Uterus (tissue), 4 donors: ENCODE results near the gene HMGN4. TPM values are rescaled to one million over a fixed set of nuclear protein-coding genes. Genes with fewer than 3 reads are reported as not detected.

Experiments used
- DNase-seq, 2 donors: peaks; one replicate each; pipeline ENCODE4 v3.0.0-alpha.2; 2019 to 2020
- H3K27ac ChIP-seq, 2 donors: fragments of 200-600 bp; sonication (generic); 1 replicate in 1 of 2; 2 replicates in 1 of 2; pipeline ENCODE4 v1.5.1; 2016 to 2018
- H3K27me3 ChIP-seq, 2 donors: fragments of 200-600 bp; sonication (generic); one replicate each; pipeline ENCODE4 v1.5.1; 2018 to 2019; ENCODE audit warnings: control low read depth in 1 of 2
- H3K36me3 ChIP-seq, 2 donors: fragments of 200-600 bp; sonication (generic); one replicate each; pipeline ENCODE4 v1.5.1; 2019; ENCODE audit warnings: control low read depth in 1 of 2
- H3K4me1 ChIP-seq, 2 donors: fragments of 200-600 bp; sonication (generic); one replicate each; pipeline ENCODE4 v1.5.1; 2018 to 2019; ENCODE audit warnings: control low read depth in 1 of 2
- H3K4me3 ChIP-seq, 2 donors: fragments of 200-600 bp; sonication (generic); 1 replicate in 1 of 2; 2 replicates in 1 of 2; pipeline ENCODE4 v1.5.1; 2018 to 2019; ENCODE audit warnings: mild to moderate bottlenecking in 1 of 2
- H3K9me3 ChIP-seq, 2 donors: fragments of 200-600 bp; sonication (generic); one replicate each; pipeline ENCODE4 v1.5.1; 2019; ENCODE audit warnings: control low read depth in 1 of 2
- CTCF ChIP-seq, 4 experiments: fragments of 200-600 bp in 2 of 4; fragments of 450-650 bp in 2 of 4; sonication (generic) in 2 of 4; IDR thresholded peaks; one replicate each; pipeline ENCODE4 v1.5.1; 2016 to 2019; ENCODE audit warnings: antibody characterized with exemption in 4 of 4, mild to moderate bottlenecking in 2 of 4, moderate library complexity in 1 of 4
- POLR2A ChIP-seq, 2 donors: fragments of 450-650 bp; IDR thresholded peaks; one replicate each; pipeline ENCODE4 v1.6.1; 2016; ENCODE audit warnings: antibody characterized with exemption in 2 of 2, mild to moderate bottlenecking in 1 of 2, moderate library complexity in 1 of 2
- intact Hi-C: fragments of 100-400 bp; cut with DNase I; formaldehyde crosslinking; loops from one replicate; pipeline ENCODE4 v1.15.1; 2023; ENCODE audit warnings: low total_unique reads
- total RNA-seq, 4 donors: library from RNA; depleted of rRNA in 3 of 4; stranded (reverse); fragments of >200 nt in 3 of 4; gene quantifications; one replicate each; pipeline versions ENCODE4 v1.1.0 to v1.2.4, GENCODE V29; 2014 to 2023
- donor health status: DM: yes; HTN: yes; CAD: no.

HMGN4 gene
- total RNA-seq, 4 donors from 2014 or later = 14.6 to 89.0 (median 73.3) TPM

GRCh38 chr6:26578279-26578678, 40.1 kb downstream of the HMGN4 start:
- Histone ChIP-seq H3K36me3 (no peaks in the 10 kb centered on the region), H3K4me1 (no peaks in the 10 kb centered on the region), H3K27ac (no peak overlapping the region), H3K9me3 (no peaks in the 10 kb centered on the region), H3K27me3 (peaks cover 0 to 24% of the 10 kb centered on the region in 2 donors), H3K4me3 (no peak overlapping the region)
- no peak for TF ChIP-seq POLR2A (IDR thresholded peaks at IDR 0.05)
- TF ChIP-seq CTCF (IDR thresholded peaks at IDR 0.05) = no peak
- no peak for DNase-seq
- intact Hi-C loops = no loop called here

- Histone ChIP-seq H3K27ac (no peak overlapping the region), H3K27me3 (peaks cover 0 to 24% of the 10 kb centered on the region in 2 donors), H3K36me3 (no peaks in the 10 kb centered on the region), H3K4me3 (no peak overlapping the region), H3K4me1 (no peaks in the 10 kb centered on the region), H3K9me3 (no peaks in the 10 kb centered on the region)
- intact Hi-C loops = no loop called here
- no peak for TF ChIP-seq POLR2A (IDR thresholded peaks at IDR 0.05)
- no peak for TF ChIP-seq CTCF (IDR thresholded peaks at IDR 0.05)
- DNase-seq = no peak
Measured at GRCh38 chr6:26578741-26579140, 40.6 kb downstream of the HMGN4 start.

- Histone ChIP-seq H3K27me3 (peaks cover 0 to 32% of the 10 kb centered on the region in 2 donors), H3K27ac (no peak overlapping the region), H3K36me3 (no peaks in the 10 kb centered on the region), H3K9me3 (no peaks in the 10 kb centered on the region), H3K4me3 (no peak overlapping the region), H3K4me1 (no peaks in the 10 kb centered on the region)
- intact Hi-C loops = no loop called here
- no peak for DNase-seq
- TF ChIP-seq CTCF (IDR thresholded peaks at IDR 0.05) (no peak), POLR2A (IDR thresholded peaks at IDR 0.05) (no peak)
Measured at GRCh38 chr6:26581164-26581915, 43.2 kb downstream of the HMGN4 start.

- no peaks in the 10 kb centered on the region for H3K4me1 ChIP-seq
- H3K4me3 ChIP-seq = no peak overlapping the region
- intact Hi-C loops = no loop called here
- no peak overlapping the region for H3K27ac ChIP-seq
- no peak for DNase-seq
- no peaks in the 10 kb centered on the region for H3K9me3 ChIP-seq
- no peak for TF ChIP-seq POLR2A (IDR thresholded peaks at IDR 0.05)
- no peak for TF ChIP-seq CTCF (IDR thresholded peaks at IDR 0.05)
- peaks cover 0 to 54% of the 10 kb centered on the region in 2 donors for H3K27me3 ChIP-seq
- no peaks in the 10 kb centered on the region for H3K36me3 ChIP-seq
Measured at GRCh38 chr6:26588965-26589364, 50.8 kb downstream of the HMGN4 start.

- H3K36me3 ChIP-seq = no peaks in the 10 kb centered on the region
- H3K27me3 ChIP-seq = peaks cover 0 to 46% of the 10 kb centered on the region in 2 donors
- TF ChIP-seq CTCF (IDR thresholded peaks at IDR 0.05) (no peak), POLR2A (IDR thresholded peaks at IDR 0.05) (no peak)
- peaks cover 0 to 2% of the 10 kb centered on the region in 2 donors for H3K4me1 ChIP-seq
- H3K9me3 ChIP-seq = no peaks in the 10 kb centered on the region
- no peak overlapping the region for H3K4me3 ChIP-seq
- no peak overlapping the region for H3K27ac ChIP-seq
- intact Hi-C loops = no loop called here
- no peak for DNase-seq
Measured at GRCh38 chr6:26592649-26593048, 54.5 kb downstream of the HMGN4 start.
